Natural killer cell treated with Interleukin-12 subunit alpha and Interleukin-12 subunit beta and Interleukin-15 and Interleukin-18, amount 100 ng/mL, for 72 hours (primary cell): ENCODE measurements around the gene PCSK4. TPM values are rescaled to one million over a fixed set of nuclear protein-coding genes. Genes with fewer than 3 reads are reported as not detected.
"Not testable (repeated sequence)": the region's sequence is repeated elsewhere in the genome, so short reads cannot be mapped to it uniquely, and the experiment has no call there.

Experiments
- ATAC-seq, 2 donors: fragments of 150-1000 bp; cut with Tn5 transposase in 1 of 2; sonication (Bioruptor Pico), chemical (Tn5 transposase) in 1 of 2; 2 replicates each; pipeline ENCODE4 v1.10.0; 2021
- DNase-seq: peaks from one replicate; pipeline ENCODE4 v3.0.0; 2022; ENCODE audit warnings: low spot score
- H3K27ac Mint-ChIP-seq, 2 donors: 1 replicate in 1 of 2; 2 replicates in 1 of 2; pipeline ENCODE4 v1.8.0; 2022; ENCODE audit warnings: mixed read lengths in 2 of 2, mild to moderate bottlenecking in 1 of 2, moderate library complexity in 1 of 2
- H3K27me3 Mint-ChIP-seq, 2 donors: 1 replicate in 1 of 2; 2 replicates in 1 of 2; pipeline ENCODE4 v1.8.0; 2022; ENCODE audit warnings: mixed read lengths in 2 of 2
- H3K36me3 Mint-ChIP-seq: one replicate; pipeline ENCODE4 v1.8.0; 2022; ENCODE audit warnings: mixed read lengths
- H3K4me1 Mint-ChIP-seq, 2 donors: 1 replicate in 1 of 2; 2 replicates in 1 of 2; pipeline ENCODE4 v1.8.0; 2022; ENCODE audit warnings: low read depth in 2 of 2, mixed read lengths in 2 of 2, mild to moderate bottlenecking in 1 of 2
- H3K4me3 Mint-ChIP-seq: one replicate; pipeline ENCODE4 v1.8.0; 2022; ENCODE audit warnings: mixed read lengths
- H3K9me3 Mint-ChIP-seq: 2 replicates; pipeline ENCODE4 v1.8.0; 2022; ENCODE audit warnings: mixed read lengths
- total RNA-seq, 2 donors: library from RNA; stranded (reverse); gene quantifications; one replicate each; pipeline ENCODE4 v1.2.3, GENCODE V29; 2022

PCSK4 gene
- total RNA-seq, 2 donors from 2014 or later = 1.2 to 2.3 TPM

DNA sequence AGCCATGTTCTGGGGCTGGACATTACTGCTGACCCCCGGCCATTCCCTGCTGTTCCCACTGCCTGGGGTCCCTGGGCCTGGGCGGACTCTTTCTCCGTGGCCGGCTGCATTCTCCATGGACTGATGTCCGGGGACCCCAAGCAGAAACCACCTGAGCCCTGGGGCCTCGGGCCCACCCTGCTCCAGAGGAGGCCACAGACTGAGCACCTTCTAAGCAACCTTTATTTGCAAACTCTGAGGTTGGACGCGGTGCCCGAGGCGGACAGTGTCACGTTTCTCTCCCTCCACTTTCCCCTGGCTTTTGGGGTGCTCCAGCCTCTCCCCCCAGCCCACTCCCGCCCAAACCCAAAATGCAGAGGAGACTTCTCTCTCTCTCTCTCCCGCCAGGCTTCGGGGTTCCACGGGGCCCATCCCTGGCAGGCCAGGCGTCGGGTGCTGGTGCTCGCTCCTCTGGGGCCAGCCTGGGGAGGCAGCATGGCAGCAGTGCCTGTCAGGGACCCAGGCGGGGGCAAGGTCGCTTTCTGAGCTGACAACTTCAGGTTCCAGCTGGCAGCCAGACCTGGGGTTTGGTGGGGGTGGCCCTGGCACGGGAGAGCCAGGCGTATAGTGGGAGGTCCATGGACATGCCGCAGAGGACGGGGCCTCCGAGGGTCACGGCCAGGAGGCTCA is 8.8 kb downstream of the PCSK4 start:
- H3K27me3 Mint-ChIP-seq = no peaks in the 10 kb centered on the region
- ATAC-seq (no peak), DNase-seq (no peak)
- peaks cover 6% of the 10 kb centered on the region for H3K36me3 Mint-ChIP-seq
- H3K4me3 Mint-ChIP-seq = no peak overlapping the region
- no peak overlapping the region for H3K27ac Mint-ChIP-seq
- no peaks in the 10 kb centered on the region for H3K9me3 Mint-ChIP-seq
- peaks cover 10 to 16% of the 10 kb centered on the region in 2 donors for H3K4me1 Mint-ChIP-seq

DNA sequence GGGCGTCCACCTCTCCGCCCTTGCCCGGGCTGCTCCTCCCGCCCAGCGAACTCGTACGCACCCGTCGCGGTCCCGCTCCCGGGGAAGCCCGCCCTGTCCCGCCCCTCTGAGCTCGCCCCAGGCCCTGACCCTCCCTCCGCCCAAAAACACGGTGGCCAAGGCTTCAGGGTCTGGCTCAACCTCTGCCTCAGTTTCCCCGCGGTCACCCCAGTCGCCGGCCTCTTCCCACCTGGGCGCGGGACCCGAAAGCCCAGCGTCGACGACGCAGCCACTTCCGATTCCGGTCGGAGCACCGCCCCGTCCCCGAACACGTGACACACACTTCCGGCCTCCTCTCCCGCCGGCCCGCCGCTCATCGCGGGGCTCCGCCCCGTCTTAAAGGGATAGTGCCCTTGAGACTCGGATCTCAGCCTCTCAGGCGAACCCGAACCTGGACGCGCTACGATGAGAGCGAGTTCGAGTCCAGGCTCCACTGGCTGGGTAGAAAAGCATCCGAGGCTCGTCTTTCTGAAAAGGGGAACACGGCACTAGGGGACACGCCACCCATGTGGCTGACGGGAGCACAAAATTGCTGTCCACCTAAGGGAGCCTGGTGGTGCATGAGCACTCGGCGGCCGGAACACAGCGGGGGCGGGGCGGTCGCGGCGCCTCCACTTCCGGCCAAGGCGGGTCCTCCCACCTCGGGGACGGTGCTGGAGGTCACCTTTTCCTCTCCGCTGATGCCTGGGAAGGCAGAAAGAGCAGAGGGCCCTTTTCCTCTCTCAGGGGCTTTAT is 11.0 kb downstream of the PCSK4 start, which contains the start of gene C19orf25:
Gene C19orf25 (minus strand): TSS at position 282 of the 774 bp plus-strand sequence. CDS start 312 bp downstream, outside the sequence.
- Mint-ChIP-seq H3K9me3 (no peaks in the 10 kb centered on the region), H3K27ac (peak within 1 kb of the TSS; percentile 80 to 89), H3K36me3 (peaks cover 6% of the 10 kb centered on the region), H3K27me3 (no peaks in the 10 kb centered on the region), H3K4me3 (peak within 1 kb of the TSS; percentile 96), H3K4me1 (peaks cover 10 to 16% of the 10 kb centered on the region in 2 donors)
- DNase-seq = peak; percentile 95
- ATAC-seq = peak; percentile 96 to 98

DNA sequence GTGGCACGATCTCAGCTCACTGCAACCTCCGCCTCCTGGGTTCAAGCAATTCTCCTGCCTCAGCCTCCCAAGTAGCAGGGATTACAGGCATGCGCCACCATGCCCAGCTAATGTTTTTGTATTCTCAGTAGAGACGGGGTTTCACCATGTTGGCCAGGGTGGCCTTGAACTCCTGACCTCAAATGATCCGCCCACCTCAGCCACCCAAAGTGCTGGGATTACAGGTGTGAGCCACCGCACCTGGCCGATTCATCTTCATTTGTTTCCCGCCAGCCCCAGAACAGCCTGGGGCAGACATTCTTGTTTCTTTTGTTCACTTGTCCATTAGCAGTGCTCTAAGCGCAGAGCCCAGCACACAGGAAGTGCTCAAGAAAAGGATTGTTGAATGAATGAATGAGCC is 13.1 kb downstream of the PCSK4 start:
- DNase-seq, H3K9me3 Mint-ChIP-seq, H3K27ac Mint-ChIP-seq, H3K36me3 Mint-ChIP-seq, ATAC-seq, H3K27me3 Mint-ChIP-seq: not testable (repeated sequence)
- Mint-ChIP-seq H3K4me3 (peak overlapping the region; percentile 38), H3K4me1 (peaks cover 16% of the 10 kb centered on the region in 2 donors)

DNA sequence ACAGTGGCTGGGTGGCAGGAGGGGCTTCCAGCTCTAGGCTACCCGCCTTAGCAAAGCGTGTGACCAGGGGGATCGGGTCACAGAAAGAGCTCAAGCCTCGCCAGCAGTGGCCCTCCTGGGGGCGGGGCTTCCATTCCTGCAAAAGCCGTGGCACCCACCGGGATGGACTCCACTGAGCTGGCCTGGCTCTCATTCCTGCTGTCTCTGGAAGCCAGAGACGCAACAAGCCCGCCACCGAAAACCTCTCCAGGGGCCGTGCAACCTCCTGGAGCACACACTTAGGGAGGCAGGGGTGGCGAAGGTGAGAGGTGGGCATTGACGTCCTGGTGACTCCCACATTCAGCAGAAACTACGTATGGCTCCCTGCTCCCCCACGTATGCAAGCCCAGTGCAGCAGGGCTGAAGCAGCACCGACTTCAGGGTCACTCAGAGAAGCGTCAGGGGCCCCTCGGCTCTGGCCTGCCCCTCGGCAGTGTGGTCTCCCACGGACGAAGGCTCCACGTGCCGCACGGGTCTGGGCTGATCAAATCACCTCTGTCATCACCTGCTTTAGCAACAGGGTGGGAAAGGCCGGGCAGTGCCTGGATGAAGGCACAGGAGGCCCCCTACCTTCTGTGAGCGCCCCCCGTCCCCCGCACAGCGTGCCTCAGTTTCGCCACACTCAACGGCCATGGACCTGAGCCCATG is 14.3 kb downstream of the PCSK4 start:
- Mint-ChIP-seq H3K27ac (no peak overlapping the region), H3K4me1 (peaks cover 16 to 18% of the 10 kb centered on the region in 2 donors), H3K36me3 (peaks cover 6% of the 10 kb centered on the region), H3K27me3 (no peaks in the 10 kb centered on the region), H3K4me3 (no peak overlapping the region), H3K9me3 (no peaks in the 10 kb centered on the region)
- DNase-seq (no peak), ATAC-seq (no peak)

DNA sequence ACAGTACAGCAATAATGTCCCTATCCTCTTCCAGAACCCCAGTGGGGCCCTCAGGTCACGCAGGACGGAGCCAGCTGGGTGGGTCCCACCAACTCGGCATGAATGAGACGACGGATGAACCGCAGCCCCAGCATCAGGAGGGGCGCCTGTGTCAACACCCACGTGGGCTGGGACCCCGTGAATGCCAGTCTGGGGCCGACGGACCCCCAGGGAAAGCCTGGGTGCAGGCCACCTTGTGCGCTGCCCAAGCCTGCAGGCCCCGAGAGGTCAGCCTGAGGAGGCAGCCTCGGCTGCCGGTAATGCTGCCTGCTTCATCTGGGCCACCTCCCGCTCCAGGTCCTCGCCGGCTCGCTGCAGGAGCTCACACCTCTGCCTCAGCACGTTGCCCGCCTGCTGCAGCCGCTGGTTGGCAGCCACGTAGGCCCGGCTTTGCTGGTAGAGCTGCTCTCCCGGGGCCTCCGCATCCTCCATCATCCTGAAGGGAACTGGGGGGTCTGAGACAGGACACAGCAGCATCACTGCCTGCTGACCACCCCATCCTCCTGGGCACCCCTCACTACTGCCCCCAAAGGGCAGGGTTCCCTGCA is 15.3 kb downstream of the PCSK4 start:
- Mint-ChIP-seq H3K27ac (no peak overlapping the region), H3K4me1 (peaks cover 10 to 21% of the 10 kb centered on the region in 2 donors), H3K36me3 (peaks cover 6% of the 10 kb centered on the region), H3K27me3 (no peaks in the 10 kb centered on the region), H3K9me3 (no peaks in the 10 kb centered on the region), H3K4me3 (no peak overlapping the region)
- DNase-seq = no peak
- no peak for ATAC-seq

DNA sequence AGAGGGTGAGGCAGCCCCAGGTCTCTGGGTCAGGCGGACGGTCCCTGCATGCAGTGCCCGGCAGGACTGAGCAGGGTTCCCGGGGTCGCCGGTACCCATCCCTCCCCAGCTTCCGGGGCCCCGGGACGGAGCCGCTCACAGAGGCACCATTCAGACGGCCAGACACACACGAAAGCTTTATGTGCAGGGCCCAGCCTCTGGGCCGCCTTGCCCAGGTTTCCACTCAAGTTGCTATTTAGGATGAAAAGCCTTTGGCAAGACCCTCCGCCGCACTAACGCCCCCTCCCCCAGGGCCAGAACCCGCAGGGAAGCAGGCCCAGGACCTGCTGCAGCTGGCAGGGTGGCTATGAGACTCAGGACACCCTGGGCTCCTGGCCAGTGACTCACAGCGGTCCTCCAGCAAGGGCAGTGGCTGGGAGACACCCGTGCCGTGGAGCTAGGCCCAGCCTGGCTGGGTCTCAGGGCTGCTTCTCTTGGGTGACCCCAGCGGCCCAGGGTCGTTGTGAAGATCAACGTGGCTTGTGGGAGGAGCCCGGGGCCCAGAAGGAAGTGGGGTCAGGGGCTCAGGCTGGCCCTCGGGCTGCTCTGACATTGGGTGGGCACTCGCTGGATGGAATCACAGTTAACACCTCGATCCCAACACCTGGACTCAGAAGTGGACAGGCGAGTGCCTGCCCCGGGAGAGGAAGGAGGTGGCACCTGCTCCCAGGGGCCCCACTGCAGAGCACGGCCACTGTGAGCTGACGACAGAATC is 16.0 kb downstream of the PCSK4 start:
- Mint-ChIP-seq H3K27me3 (no peaks in the 10 kb centered on the region), H3K9me3 (no peaks in the 10 kb centered on the region), H3K4me1 (peaks cover 8 to 19% of the 10 kb centered on the region in 2 donors), H3K27ac (no peak overlapping the region), H3K36me3 (peaks cover 4% of the 10 kb centered on the region), H3K4me3 (no peak overlapping the region)
- DNase-seq = no peak
- ATAC-seq = no peak

DNA sequence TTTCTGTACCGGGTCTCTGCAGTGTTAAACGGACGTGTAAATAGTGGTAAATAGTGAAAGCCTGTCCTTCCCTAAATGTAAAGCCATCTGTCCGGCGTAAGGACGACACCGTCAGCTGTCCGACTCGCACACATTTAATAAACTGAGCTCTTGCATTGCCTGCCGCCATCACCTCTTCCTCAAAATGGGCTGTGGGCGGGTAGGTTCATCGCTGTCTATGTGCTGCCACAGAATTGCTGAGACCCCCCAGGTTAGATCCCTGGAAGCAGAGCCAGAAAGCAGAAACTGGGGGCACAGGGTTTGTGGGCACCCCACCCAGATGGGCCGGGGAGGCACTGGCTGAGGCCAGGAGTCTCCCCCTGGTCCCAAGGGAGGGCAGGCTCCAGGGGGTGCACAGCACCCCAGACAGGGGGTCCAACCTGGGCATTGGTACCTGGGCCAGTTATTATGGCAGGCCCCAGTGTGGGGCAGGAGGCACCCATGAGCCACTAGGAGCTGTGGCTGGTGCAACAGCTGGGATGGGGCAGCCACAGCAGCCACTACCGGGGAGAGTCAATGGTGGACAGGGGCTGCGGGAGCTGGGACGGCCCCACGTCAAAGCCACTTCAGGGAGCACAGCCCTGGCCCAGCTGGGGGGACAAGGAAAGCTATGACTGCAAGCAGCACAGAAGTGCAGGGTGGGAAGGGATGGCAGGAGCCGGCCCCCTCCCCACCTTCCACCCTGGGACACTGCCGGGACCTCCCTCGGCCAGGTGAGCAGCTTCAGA is 16.9 kb downstream of the PCSK4 start:
- no peak overlapping the region for H3K27ac Mint-ChIP-seq
- peaks cover 4 to 16% of the 10 kb centered on the region in 2 donors for H3K4me1 Mint-ChIP-seq
- H3K4me3 Mint-ChIP-seq = no peak overlapping the region
- H3K9me3 Mint-ChIP-seq = no peaks in the 10 kb centered on the region
- ATAC-seq = no peak
- H3K36me3 Mint-ChIP-seq = no peaks in the 10 kb centered on the region
- H3K27me3 Mint-ChIP-seq = no peaks in the 10 kb centered on the region
- no peak for DNase-seq

DNA sequence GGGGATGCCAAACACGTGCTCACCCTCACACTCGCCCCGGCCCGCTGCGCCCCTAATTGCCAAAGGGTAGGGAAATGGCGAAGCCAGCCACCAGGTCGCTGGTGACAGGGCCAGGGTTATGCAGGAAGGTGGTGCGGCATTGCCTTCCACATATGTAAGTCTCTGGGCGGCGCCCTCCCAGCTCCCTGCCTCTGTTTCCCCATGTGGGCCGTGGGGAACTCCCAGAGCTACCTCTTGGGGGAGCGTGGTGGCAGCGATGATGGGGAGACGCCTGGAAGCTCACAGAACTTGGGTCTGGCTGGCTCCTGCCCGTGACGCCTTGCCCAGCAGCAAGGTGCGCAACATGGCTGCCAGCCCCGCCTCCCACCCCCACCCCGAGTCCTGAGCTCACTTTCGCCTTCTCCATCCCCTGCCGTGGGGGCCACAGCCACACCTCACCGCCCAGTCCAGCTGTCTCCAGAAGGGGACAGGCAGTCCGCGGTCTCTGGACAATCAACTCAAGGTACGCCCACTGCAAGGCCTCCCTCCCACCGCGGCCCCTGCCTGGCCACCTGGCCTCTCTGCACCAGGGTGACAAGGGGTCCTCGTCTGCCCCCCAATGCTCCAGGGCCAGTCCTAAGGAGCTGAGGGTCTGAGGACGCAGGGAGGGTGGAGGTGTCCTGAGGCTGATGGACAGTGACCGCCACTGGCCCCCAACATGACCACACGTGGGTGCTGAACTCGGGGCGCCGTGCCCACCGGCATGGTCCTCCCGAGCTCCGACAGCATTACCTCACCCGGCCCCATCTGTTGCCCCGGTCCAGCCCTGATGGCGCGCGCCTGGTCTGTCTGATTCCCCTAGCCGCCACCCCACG is 17.7 kb downstream of the PCSK4 start:
- H3K36me3 Mint-ChIP-seq = no peaks in the 10 kb centered on the region
- H3K4me3 Mint-ChIP-seq = no peak overlapping the region
- DNase-seq (no peak), ATAC-seq (no peak)
- no peak overlapping the region for H3K27ac Mint-ChIP-seq
- no peaks in the 10 kb centered on the region for H3K9me3 Mint-ChIP-seq
- H3K27me3 Mint-ChIP-seq = no peaks in the 10 kb centered on the region
- H3K4me1 Mint-ChIP-seq = peaks cover 4 to 15% of the 10 kb centered on the region in 2 donors

DNA sequence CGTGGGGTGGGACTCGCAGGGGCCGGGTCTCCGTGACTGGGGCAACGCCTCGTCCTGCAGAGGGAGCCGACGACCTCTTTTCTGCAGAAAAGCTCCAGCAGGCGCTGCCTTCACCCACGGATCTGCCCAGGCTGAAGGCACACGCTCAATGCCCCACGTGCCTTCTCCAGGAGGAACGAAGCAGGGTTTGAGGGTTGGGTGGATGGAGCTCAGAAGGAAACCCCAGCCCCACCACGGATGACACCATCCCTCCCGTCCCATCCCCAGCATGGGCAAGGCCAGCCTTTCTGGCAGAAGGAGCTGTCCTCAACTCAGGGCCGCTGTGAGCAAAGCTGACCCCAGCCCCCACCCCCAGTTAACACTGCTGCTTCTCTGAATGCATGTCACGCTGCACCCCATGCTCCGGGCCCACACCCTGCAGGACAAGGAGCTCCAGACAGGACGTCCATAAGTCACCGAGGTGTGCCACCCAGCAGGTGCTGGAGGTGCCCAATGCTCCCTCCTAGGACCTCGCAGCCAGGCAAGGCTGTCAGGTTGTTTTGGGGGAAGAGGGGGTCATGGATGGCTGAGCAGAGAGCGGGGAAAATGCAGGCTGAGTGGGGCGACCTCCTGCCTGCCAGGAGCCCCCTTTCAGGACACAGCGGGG is 18.5 kb downstream of the PCSK4 start:
- Mint-ChIP-seq H3K36me3 (no peaks in the 10 kb centered on the region), H3K27ac (no peak overlapping the region), H3K4me1 (peaks cover 0 to 11% of the 10 kb centered on the region in 2 donors), H3K9me3 (no peaks in the 10 kb centered on the region), H3K4me3 (no peak overlapping the region), H3K27me3 (no peaks in the 10 kb centered on the region)
- ATAC-seq (no peak), DNase-seq (no peak)

DNA sequence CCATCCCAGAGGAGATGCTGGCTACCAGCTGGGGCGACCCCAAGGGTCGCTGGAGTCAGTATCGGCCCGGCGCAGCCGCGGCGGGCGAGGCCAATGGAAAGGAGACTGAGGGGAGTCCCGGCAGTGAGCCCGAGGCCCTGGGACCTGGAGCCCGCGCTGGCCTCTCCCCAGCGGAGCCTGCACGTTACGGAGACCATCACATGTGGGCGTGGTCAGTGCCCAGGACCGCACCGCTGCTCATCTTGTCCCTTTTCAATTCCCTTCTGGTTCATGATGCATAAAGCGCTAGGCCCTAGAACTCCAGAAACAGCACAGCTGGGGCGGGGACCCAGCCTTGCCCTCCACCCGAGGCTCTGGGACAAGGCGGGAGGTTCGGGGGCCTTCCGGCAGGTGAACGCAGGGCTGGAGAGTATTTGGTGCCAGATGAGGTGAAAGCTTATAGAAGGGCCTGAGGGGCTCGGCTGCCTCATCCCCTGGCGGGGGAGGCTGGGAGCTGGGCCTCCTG is 19.1 kb downstream of the PCSK4 start:
- H3K4me3 Mint-ChIP-seq = peak overlapping the region; percentile 22
- no peak overlapping the region for H3K27ac Mint-ChIP-seq
- no peaks in the 10 kb centered on the region for H3K9me3 Mint-ChIP-seq
- ATAC-seq = peak; percentile 8 to 32
- no peak for DNase-seq
- no peaks in the 10 kb centered on the region for H3K36me3 Mint-ChIP-seq
- H3K27me3 Mint-ChIP-seq = no peaks in the 10 kb centered on the region
- peaks cover 0 to 11% of the 10 kb centered on the region in 2 donors for H3K4me1 Mint-ChIP-seq

DNA sequence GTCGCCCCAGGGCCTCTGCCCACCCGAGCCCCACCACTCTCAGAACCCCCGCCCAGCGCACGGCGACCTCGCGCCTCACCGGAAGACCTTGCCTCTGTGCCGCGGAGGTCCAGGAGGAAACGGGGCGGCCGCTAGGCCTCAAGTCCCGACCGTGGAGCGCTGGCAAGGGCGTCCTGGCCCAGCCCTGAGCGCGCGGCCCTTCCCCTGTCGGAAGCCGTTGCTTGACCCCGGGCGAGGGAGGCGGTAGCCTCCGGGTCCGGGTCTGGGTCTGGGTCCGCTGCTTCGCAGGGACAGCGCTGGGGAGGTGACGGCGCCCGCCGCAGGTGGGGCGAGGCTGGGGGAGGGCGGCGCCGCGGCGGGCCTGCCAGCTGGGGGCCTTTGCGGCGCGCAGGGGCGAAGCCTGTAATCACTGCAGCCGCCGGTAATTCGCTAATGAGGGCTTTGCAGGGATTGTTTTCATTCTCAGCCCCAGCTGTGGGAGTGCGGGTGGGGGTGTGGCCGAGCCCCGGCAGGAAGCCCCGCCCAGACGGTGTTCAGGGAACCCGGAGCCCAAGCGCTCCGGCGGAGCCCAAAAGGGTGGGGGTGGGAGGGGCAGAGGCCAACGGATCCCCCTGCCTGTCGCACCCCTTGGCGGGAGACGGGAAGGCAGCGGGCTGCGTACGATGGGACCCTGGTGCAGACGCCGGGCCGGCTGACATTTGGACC is 19.7 kb downstream of the PCSK4 start:
- H3K4me1 Mint-ChIP-seq = peaks cover 0 to 11% of the 10 kb centered on the region in 2 donors
- no peaks in the 10 kb centered on the region for H3K36me3 Mint-ChIP-seq
- DNase-seq (no peak), ATAC-seq (peak; percentile 46 to 63)
- H3K4me3 Mint-ChIP-seq = peak overlapping the region; percentile 70
- no peaks in the 10 kb centered on the region for H3K27me3 Mint-ChIP-seq
- H3K27ac Mint-ChIP-seq = no peak overlapping the region
- H3K9me3 Mint-ChIP-seq = no peaks in the 10 kb centered on the region
